HepG2 (cell line): ENCODE results near the gene TXNDC11. TPM values are rescaled to one million over a fixed set of nuclear protein-coding genes. Genes with fewer than 3 reads are reported as not detected.

ENCODE experiments used
- CHD2 ChIP-seq: IDR thresholded peaks from 2 replicates; pipeline ENCODE4 v1.6.1; 2011; ENCODE audit warnings: low read depth, low read length, improper control_type of control experiment
- HNF4G ChIP-seq, 2 experiments: sonication (generic) in 1 of 2; formaldehyde crosslinking in 1 of 2; IDR thresholded peaks; 2 replicates each; pipeline versions ENCODE4 v1.4.0 to v1.6.1; 2011 to 2020; ENCODE audit warnings: borderline replicate concordance in 2 of 2, low read depth in 2 of 2, mild to moderate bottlenecking in 2 of 2, low read length in 1 of 2, missing genetic modification reagents in 1 of 2, moderate library complexity in 1 of 2
- ISL2 ChIP-seq: sonication (generic); formaldehyde crosslinking; IDR thresholded peaks from 2 replicates; pipeline ENCODE4 v1.5.0; 2020; ENCODE audit warnings: missing genetic modification reagents
- JARID2 ChIP-seq: sonication (generic); formaldehyde crosslinking; IDR thresholded peaks from 2 replicates; pipeline ENCODE4 v1.8.1; 2023; ENCODE audit warnings: missing genetic modification reagents, inconsistent platforms; ENCODE audit not compliant: insufficient replicate concordance
- POGZ ChIP-seq: sonication (generic); formaldehyde crosslinking; IDR thresholded peaks from 2 replicates; pipeline ENCODE4 v1.4.0; 2020; ENCODE audit warnings: mild to moderate bottlenecking, missing genetic modification reagents
- TEAD3 ChIP-seq: optimal IDR thresholded peaks from 2 replicates; pipeline ENCODE3; 2016; ENCODE audit warnings: borderline replicate concordance
- ZNF513 ChIP-seq: sonication (generic); formaldehyde crosslinking; conservative IDR thresholded peaks from 2 replicates; pipeline ENCODE4 v1.5.0; 2020; ENCODE audit warnings: missing genetic modification reagents
- ZNF605 ChIP-seq: sonication (generic); formaldehyde crosslinking; IDR thresholded peaks from 2 replicates; pipeline ENCODE4 v1.8.0; 2022; ENCODE audit warnings: mild to moderate bottlenecking, missing genetic modification reagents
- ZNF614 ChIP-seq: IDR thresholded peaks from 2 replicates; pipeline ENCODE4 v1.6.1; 2018; ENCODE audit warnings: missing biosample characterization, missing genetic modification reagents, inconsistent platforms, borderline replicate concordance
- ZNF646 ChIP-seq: sonication (generic); formaldehyde crosslinking; IDR thresholded peaks from 2 replicates; pipeline ENCODE4 v1.9.0; 2021; ENCODE audit warnings: mild to moderate bottlenecking, missing genetic modification reagents
- ZNF724P ChIP-seq: sonication (generic); formaldehyde crosslinking; IDR thresholded peaks from 2 replicates; pipeline ENCODE4 v1.8.0; 2022; ENCODE audit warnings: missing genetic modification reagents, borderline replicate concordance
- polyA plus RNA-seq, 8 experiments: library from polyadenylated mRNA; depleted of rRNA in 3 of 8; stranded (reverse) in 7 of 8; unstranded in 1 of 8; fragments of >200 nt; fragmentation: Illumina TruSeq in 4 of 8; extraction: Trizol in 4 of 8; gene quantifications; 2 replicates each; pipeline versions ENCODE4 v1.2.1 to v1.2.3, GENCODE V29; 2011 to 2016; ENCODE audit warnings: low read depth in 4 of 8, missing spikeins in 1 of 8, mixed read lengths in 1 of 8; ENCODE audit not compliant: insufficient read depth in 1 of 8
- total RNA-seq, 5 experiments: library from RNA; depleted of rRNA; stranded (reverse); fragments of >200 nt; fragmentation: Illumina TruSeq; extraction: Trizol; gene quantifications; 2 replicates each; pipeline ENCODE4 v1.2.3, GENCODE V29; 2016; ENCODE audit warnings: low read depth in 1 of 5
- TF ChIP-seq, protein P1 (sequence below): sonication (generic); formaldehyde crosslinking; IDR thresholded peaks from 2 replicates; pipeline ENCODE4 v1.5.0; 2020; ENCODE audit warnings: mild to moderate bottlenecking, missing genetic modification reagents
- TF ChIP-seq, protein P2 (sequence below): sonication (generic); formaldehyde crosslinking; IDR thresholded peaks from 2 replicates; pipeline ENCODE4 v1.5.0; 2020; ENCODE audit warnings: missing genetic modification reagents, mild to moderate bottlenecking, borderline replicate concordance

TXNDC11 gene
- total and polyA plus RNA-seq, 2 of the 13 experiments (the other 11 are each of a cell fraction or from before 2014, with no cell fraction given) = 74.9 to 123 TPM

DNA sequence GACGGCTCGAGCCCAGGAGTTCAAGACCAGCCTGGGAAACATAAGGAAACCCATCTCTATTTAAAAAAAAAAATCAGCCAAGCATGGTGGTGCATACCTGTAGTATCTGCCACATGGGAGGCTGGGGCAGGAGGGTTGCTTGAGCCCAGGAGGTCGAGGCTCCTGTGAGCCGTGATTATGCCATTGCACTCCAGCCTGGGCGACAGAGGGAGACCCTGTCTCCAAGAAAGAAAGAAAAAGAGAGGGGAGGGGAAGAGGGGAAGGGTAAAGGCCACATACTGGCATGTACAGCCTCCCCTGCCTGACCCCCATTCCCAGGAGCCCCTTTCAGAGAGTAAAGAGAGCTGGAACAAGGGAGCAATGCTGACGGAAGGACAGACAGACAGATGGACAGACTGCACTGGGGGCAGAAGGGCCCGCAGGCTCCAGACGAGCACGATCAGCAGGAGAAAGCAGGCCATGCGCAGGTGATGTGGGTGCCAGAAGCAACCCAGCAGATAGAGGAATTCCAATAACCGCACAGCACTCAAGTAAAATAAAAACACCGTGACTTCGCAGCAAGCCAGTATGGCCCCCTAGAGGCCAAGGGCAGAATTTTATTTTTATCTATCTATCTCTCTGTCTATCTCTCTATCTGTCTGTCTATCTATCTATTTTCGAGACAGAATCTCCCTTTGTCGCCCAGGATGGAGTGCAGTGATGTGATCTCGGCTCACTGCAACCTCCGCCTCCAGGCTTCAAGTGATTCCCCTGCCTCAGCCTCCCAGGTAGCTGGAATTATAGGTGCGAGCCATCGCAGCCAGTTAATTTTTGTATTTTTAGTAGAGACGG is 101.5 kb downstream of the TXNDC11 start (continued):
- TF ChIP-seq ZNF646 (CRISPR knock-in tag) (0 out of 2 replicates have a peak, but pooled peaks have one; percentile 28), CHD2 (no peak), ZNF513 (CRISPR knock-in tag) (no peak), HNF4G (IDR thresholded peaks at IDR 0.05; ENCODE audit: borderline replicate concordance, low read depth, low read length) (no peak), HNF4G (CRISPR knock-in tag; IDR thresholded peaks at IDR 0.05; ENCODE audit: borderline replicate concordance, low read depth) (no peak), JARID2 (CRISPR knock-in tag) (no peak), ISL2 (CRISPR knock-in tag) (no peak), POGZ (CRISPR knock-in tag) (no peak), TEAD3 (CRISPR knock-in tag) (peak; percentile 20), ZNF614 (CRISPR knock-in tag) (no peak), ZNF605 (CRISPR knock-in tag) (peak; percentile 35; the same call in 1 of the 2 replicates), ZNF724P (no peak)
- TF ChIP-seq, protein P1, sequence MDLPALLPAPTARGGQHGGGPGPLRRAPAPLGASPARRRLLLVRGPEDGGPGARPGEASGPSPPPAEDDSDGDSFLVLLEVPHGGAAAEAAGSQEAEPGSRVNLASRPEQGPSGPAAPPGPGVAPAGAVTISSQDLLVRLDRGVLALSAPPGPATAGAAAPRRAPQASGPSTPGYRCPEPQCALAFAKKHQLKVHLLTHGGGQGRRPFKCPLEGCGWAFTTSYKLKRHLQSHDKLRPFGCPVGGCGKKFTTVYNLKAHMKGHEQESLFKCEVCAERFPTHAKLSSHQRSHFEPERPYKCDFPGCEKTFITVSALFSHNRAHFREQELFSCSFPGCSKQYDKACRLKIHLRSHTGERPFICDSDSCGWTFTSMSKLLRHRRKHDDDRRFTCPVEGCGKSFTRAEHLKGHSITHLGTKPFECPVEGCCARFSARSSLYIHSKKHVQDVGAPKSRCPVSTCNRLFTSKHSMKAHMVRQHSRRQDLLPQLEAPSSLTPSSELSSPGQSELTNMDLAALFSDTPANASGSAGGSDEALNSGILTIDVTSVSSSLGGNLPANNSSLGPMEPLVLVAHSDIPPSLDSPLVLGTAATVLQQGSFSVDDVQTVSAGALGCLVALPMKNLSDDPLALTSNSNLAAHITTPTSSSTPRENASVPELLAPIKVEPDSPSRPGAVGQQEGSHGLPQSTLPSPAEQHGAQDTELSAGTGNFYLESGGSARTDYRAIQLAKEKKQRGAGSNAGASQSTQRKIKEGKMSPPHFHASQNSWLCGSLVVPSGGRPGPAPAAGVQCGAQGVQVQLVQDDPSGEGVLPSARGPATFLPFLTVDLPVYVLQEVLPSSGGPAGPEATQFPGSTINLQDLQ = 0 out of 2 replicates have a peak, but pooled peaks have one; percentile 19
- TF ChIP-seq, protein P2, sequence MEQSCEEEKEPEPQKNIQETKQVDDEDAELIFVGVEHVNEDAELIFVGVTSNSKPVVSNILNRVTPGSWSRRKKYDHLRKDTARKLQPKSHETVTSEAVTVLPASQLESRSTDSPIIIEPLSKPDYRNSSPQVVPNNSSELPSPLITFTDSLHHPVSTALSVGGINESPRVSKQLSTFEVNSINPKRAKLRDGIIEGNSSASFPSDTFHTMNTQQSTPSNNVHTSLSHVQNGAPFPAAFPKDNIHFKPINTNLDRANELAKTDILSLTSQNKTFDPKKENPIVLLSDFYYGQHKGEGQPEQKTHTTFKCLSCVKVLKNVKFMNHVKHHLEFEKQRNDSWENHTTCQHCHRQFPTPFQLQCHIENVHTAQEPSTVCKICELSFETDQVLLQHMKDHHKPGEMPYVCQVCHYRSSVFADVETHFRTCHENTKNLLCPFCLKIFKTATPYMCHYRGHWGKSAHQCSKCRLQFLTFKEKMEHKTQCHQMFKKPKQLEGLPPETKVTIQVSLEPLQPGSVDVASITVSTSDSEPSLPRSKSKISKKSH (CRISPR knock-in tag) = no peak
